Right lung (tissue), 10 donors: ENCODE measurements around the gene NUS1. TPM values are rescaled to one million over a fixed set of nuclear protein-coding genes. Genes with fewer than 3 reads are reported as not detected.
A peak's percentile ranks its signal among the peaks of the same experiment; 100 is the strongest.
"Not testable (repeated sequence)": the region's sequence is repeated elsewhere in the genome, so short reads cannot be mapped to it uniquely, and the experiment has no call there.

Source experiments
- DNase-seq, 2 donors: peaks; one replicate each; pipeline ENCODE4 v3.0.0-alpha.2; 2013
- long read RNA-seq, 8 donors: transcript quantifications; one replicate each; lab custom pipeline, GENCODE V29; 2026
- polyA plus RNA-seq, 5 donors: library from polyadenylated mRNA; unstranded; fragments of 120-200 nt; gene quantifications; one replicate each; pipeline versions ENCODE4 v1.2.1 to v1.2.3, GENCODE V29; 2013; ENCODE audit warnings: inconsistent platforms in 1 of 5, low replicate concordance in 1 of 5; ENCODE audit not compliant: insufficient read length in 5 of 5, insufficient read depth in 1 of 5

The NUS1 gene
- polyA plus RNA-seq, result 10 to 100 TPM; 32.4 to 47.2 (median 39.8) TPM
- long read RNA-seq, donor 1, full-length matches to known transcripts, result 14 of 14 reads
- long read RNA-seq, donor 1, partial matches to known transcripts, result 0 of 14 reads
- long read RNA-seq, donor 1, other reads (novel, unspliced or antisense), result 0 of 14 reads
- long read RNA-seq, donor 2, full-length matches to known transcripts, result 9 of 9 reads
- long read RNA-seq, donor 2, partial matches to known transcripts, result 0 of 9 reads
- long read RNA-seq, donor 2, other reads (novel, unspliced or antisense), result 0 of 9 reads
- long read RNA-seq, donor 3, full-length matches to known transcripts, result 5 of 5 reads
- long read RNA-seq, donor 3, partial matches to known transcripts, result 0 of 5 reads
- long read RNA-seq, donor 3, other reads (novel, unspliced or antisense), result 0 of 5 reads
- long read RNA-seq, donor 4, full-length matches to known transcripts, result 5 of 5 reads
- long read RNA-seq, donor 4, partial matches to known transcripts, result 0 of 5 reads
- long read RNA-seq, donor 4, other reads (novel, unspliced or antisense), result 0 of 5 reads
- long read RNA-seq, donor 5, full-length matches to known transcripts, result 8 of 8 reads
- long read RNA-seq, donor 5, partial matches to known transcripts, result 0 of 8 reads
- long read RNA-seq, donor 5, other reads (novel, unspliced or antisense), result 0 of 8 reads
- long read RNA-seq, donor 6, full-length matches to known transcripts, result 18 of 18 reads
- long read RNA-seq, donor 6, partial matches to known transcripts, result 0 of 18 reads
- long read RNA-seq, donor 6, other reads (novel, unspliced or antisense), result 0 of 18 reads
- long read RNA-seq, donor 7, full-length matches to known transcripts, result 15 of 15 reads
- long read RNA-seq, donor 7, partial matches to known transcripts, result 0 of 15 reads
- long read RNA-seq, donor 7, other reads (novel, unspliced or antisense), result 0 of 15 reads
- long read RNA-seq, donor 8, full-length matches to known transcripts, result 5 of 5 reads
- long read RNA-seq, donor 8, partial matches to known transcripts, result 0 of 5 reads
- long read RNA-seq, donor 8, other reads (novel, unspliced or antisense), result 0 of 5 reads

DNA sequence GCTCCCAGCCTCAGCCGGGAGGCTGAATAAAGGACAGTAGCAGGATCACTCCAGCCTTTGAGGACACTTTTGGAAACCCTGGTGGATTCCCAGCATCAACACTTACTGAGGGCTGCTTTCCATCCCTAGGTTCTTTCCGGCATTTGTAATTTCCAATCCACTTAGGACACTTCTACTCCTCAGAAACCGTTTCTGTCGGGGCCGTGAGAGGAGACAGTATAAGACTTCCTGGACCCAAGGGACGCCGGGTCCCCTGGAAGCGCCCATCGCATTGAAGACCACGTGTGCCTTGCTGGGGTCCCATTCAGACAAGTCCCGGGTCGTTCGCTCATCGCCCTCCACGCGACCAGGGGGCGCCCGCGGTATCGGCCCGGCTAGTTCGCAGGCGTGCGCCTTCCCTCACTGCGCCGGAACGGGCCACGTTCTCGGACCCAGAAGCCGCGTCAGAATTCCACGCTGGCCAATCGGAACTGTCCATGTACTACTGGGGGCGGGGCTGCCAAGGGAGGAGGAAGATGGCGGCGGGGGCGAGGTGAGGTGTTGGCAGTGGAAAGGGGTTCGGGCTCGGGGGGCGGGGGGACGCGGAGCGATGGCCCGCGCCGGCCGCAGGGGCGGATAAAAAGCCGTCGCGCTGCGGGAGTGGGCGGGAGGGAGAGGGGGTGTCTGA, at the start of gene NUS1:
Gene NUS1 (plus strand): TSS at position 479 of the 667 bp plus-strand sequence. CDS start 202 bp downstream, outside the sequence.
- DNase-seq, result peak; percentile 96 to 97

DNA sequence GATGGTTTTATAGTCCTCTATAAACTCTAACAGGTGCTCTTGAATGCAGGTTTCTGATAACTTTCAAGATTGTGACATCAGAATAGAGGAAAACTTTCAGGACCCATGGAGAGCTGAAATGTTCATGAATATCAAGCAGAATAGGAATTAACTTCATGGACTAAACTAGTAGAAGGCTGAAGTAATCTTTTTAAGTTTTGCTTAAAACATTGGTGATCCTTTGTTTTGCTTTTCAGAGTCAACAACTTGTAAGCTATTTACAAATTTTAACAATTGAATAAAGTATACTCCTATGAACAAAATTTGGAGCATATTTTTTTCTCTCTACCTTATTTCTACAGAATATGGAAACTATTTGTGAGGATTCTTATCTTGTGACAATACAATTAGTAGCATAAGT, 47.7 kb upstream of the NUS1 start:
- no peak for DNase-seq

DNA sequence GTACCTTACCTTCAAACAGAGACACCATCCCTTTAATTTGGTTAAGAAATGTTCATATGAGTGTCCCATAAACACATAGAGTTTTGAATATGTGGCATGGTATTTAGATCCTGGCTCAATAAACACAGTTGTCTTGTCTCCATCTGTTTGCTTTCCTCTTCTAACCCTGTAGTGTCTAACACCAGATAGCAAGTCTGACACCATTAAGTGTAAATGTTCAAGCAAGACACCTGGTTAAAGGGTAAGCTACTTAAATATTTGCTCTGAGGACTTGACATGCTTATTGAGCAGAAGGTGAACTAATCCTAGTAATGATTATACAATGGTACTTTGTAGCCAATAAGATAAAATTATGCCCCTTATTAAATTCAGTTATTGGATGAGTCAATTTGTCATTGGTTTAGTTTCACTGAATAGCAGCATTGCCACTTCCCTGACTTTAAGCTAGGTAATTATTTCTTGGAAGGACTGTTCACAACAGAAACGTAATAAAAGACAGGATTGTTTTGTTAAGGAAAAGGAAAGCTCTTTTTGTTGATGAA, 46.1 kb upstream of the NUS1 start:
- DNase-seq, result no peak

DNA sequence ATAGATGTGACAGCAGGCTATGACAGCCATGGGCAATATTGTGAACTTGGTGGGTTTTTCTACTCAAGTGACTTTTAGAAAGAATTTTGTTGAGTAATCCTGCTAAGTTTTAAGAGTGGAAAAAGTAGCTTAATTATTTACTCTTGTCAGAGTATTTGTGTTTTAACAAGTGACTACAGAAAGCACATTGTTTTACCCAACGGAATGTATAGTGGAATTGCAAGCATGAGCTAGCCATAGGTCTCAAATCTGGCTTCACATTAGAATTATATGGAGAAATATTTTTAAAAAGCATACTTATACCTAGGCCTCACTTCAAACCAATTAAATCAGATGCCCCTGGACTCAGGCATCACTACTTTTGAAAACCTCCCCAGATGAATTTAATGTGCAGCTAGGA, 37.5 kb upstream of the NUS1 start:
- no peak for DNase-seq

DNA sequence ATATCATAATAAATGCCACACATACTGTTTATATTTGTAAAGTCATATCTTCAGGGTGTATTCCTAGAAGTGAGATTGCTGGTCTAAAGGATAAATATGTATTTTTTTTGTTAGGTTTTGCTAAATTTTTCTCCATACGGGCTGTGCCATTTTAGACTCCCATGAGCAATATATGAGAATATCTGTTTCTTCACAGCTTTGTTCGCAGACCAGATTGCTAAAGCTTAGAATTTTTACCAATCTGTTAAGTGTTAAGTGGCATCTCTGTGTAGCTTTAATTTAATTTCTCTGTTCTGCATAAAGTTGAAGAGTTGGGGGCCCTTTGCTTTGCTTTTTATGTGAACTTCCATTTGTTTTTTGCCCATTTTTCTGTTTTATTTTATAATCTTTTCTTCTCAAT, 32.3 kb upstream of the NUS1 start:
- DNase-seq, result no peak

DNA sequence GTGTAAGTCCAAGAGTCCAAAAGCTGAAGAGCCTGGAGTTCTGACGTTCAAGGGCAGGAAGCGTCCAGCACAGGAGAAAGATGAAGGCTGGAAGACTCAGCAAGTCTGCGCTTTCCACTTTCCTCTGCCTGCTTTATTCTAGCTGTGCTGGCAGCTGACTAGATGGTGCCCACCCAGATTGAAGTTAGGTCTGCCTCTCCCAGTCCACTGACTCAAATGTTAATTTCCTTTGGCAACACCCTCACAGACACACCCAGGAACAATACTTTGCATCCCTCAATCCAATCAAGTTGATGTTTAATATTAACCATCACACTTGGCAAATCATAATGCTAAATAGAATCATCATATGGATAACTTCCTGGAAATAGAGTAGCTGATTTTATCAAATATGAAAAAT, 23.3 kb upstream of the NUS1 start:
- DNase-seq, result not testable (repeated sequence)

DNA sequence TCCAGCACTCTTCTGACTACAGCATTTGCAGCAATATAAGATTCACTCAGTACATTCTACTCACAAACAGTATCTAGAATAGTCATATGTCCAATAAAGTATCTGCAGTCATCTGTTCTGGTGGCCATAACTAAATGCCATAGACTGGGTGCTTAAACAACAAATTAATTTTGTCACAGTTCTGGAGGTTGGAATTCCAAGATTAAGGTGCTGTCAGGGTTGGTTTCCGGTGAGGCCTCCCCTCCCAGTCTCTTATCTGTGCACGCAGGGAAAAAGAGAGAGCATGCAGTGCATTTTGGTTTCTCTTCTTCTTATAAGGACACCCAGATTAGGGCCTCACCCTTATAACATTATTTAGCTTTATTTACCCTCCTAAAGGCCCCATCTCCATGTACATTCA, 21.3 kb upstream of the NUS1 start:
- DNase-seq, result no peak

DNA sequence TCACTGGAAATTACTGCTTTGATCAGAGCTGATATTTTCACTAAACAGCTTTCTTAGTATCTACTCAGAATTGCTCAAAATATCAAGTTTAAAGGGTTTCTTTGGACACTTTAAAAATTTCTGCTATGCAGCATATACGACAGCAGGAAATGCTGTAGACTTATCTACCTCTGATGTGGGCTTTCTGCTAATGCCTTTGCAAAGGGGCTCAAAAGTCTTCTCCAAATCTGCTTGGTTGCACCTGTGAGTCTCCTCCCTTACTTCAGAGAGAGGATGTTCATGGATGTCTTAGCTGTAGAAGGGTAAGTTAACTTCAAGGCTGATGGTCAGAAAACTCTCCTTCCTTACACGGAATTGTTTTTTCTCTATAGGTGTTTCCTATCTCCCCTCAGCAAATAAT, 19.9 kb upstream of the NUS1 start:
- no peak for DNase-seq

DNA sequence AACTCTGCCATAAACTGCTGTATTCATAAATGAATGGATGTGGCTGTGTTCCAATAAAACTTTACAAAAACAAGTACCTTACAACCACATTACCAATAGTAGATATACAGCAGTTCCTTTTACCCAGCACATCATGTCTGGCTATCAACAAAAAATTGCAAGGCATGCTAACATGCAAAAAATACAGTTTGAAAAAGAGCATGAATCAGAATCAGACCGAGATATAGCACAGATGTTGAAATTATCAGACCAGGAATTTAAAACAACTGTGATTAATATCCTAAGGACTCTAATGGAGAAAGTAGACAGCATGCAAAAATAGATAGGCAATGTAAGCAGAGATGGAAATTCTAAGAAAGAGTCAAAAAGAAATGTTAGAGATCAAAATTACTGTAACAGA, 8.4 kb upstream of the NUS1 start:
- DNase-seq, result no peak

DNA sequence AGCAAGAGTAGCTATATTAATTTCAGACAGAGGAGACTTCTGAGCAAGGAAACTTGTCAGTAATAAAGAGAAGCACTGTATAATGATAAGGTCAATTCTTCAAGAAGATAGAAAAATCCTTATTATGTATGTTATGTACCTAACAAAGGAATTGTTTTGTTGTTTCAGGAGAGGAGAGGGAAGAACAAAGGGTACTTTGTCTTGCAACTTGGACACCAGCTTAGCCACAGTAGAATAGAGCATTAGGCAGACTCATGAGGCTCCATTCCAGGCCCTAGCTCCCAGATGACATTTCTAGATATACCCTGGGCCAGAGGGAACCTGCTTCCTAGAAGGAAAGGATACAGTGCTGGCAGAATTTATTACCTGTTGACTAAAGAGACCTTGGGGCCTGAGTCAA, 6.5 kb upstream of the NUS1 start:
- DNase-seq, result no peak

DNA sequence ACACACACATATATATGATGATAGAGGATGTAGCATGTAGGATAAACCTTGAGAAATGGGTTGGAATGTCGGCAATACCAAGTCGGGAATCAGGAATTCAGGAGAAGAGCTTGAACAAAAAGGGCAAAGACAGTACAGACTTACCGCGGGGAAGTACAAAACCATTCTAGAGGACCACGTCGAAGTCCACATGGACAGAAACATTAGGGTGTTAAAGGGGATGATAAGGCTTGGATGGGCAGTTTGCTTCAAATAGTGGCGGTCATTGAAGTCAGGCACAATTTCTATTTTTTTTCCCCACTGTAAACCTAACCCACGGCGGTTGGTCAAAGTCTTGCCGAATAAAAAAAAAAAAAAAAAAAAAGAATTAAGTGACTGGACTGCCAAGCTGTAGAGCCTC, 766 bp upstream of the NUS1 start:
- DNase-seq, result no peak

DNA sequence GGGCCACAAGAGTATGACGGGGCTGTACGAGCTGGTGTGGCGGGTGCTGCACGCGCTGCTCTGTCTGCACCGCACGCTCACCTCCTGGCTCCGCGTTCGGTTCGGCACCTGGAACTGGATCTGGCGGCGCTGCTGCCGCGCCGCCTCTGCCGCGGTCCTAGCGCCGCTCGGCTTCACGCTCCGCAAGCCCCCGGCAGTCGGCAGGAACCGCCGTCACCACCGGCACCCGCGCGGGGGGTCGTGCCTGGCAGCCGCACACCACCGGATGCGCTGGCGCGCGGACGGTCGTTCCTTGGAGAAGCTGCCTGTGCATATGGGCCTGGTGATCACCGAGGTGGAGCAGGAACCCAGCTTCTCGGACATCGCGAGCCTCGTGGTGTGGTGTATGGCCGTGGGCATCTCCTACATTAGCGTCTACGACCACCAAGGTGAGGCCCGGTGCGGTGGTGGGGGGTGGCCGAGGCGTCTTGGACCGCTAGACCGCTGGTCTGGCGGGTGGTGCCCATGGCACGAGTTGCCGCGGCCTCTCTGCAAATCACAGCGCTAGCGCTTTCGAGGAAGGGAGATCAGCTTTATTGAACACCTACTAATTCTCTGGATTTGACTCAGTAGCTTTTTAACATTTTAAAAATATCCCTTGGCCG, 511 bp downstream of the NUS1 start:
- peak in 1 of 2 donors; percentile 8 for DNase-seq

DNA sequence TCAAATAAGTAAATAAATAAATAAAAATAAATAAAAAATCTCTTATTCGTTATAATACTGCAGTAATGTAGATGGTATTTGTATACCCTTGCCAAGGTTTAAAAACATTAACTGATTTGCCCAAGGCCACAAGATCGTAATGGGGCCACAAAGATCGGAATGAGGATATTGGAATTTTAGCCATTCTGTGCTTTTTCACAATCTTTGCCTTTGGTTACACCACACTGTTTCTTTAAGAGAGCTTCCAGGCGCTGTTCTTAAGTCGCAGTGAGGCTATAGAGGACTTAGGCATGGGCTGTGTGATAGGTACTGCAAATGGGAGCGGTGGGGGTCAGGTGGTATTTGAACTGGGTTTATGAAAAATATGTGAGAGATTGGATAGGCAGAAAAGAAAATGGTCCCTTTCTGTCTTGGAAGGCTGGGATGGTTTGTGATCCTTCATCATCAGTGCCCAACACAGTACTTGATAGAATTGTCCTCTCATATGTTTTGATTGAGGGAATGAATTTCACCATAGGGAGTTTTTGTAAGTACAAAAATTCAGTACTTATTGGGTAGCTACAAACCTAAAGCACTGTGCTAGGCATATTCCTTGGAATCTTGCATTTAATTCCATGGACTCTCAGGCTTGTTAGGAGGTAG, 1.4 kb downstream of the NUS1 start:
- DNase-seq, result no peak

DNA sequence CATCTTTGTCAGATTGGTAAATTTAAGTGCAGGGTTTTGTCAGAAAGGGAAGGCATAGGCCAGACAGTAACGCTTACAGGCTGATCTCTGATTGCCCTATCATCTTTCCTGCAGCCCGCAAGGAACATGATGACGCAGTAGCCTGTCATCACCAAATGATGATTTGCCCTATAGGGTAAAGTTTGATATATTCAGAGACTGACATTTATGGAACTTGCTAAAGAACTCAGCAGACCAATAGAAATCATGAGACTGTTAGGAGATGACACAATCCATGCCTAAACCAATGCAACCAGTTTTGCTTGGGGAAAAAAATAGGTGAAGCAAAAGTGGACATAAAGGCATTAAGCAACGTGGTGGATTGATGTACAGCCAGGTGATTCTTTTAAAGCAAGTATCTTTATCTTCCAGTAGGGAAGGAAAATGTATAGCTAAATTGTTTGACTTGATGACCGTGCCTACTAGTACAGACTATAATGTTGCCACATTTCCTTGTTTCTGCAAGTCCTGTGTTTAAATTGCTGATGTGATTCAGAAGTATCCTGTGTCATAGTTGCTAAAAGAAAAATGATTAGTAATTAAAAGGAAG, 2.4 kb downstream of the NUS1 start:
- DNase-seq, result no peak

DNA sequence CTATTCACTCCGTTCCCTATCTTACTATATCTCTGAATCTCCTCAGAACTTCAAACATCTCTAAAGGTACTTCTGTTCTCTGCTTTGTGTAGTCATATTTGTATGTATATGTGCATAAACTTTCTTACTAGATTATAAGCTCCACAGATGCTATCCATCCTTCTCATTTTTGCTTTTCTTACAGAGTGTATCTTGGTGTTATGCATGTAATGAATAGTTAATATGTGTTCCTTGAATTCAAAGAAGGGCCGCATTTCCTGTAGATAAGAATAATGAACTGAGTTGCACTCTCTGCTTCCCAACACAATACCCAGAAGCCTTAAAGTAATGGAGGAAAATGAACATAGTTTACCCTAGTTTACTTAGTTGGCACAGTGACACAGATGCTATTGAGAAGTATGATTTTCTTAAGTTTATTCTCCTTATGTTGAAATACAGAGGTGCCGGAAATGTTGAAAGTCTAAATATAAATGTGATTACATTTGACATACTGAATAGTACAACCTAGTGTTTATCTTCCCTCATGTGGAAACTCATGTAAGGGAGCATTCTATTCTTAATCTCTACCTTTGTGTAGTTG, 6.0 kb downstream of the NUS1 start:
- DNase-seq, result no peak

DNA sequence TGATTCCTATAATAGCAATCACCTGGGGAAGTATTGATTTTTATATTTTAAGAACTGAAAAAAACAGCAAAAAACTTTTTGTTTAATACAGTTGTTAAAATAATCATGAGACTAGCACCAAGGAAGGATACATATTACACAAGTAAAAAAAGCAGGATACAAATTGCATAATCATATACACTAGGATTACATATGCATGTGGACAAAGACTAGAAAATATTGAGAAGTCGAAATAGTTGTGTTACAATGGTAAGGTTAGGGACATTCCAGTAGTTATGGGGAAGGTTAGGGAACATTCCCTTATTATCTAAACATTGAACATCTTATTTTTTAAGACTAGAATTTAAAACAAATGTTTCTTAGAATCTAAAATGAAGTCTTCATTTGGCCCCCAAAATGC, 9.5 kb downstream of the NUS1 start:
- no peak for DNase-seq

DNA sequence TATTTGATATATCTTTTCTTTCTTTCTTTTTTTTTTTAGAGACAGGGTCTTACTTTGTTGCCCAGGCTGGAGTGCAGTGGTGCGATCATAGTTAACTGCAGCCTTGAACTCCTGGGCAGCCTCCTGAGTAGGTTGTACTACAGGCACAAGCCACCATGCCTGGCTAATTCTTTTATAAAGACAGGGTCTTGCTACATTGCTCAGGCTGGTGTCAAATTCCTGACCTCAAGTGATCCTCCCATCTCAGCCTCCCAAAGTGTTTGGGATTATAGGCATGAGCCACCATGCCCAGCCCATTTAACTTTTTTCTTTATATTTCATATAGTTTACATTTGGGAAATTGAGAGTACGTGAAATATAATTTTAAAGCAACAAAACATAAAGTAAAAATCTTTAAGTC, 10.1 kb downstream of the NUS1 start:
- DNase-seq, result no peak

DNA sequence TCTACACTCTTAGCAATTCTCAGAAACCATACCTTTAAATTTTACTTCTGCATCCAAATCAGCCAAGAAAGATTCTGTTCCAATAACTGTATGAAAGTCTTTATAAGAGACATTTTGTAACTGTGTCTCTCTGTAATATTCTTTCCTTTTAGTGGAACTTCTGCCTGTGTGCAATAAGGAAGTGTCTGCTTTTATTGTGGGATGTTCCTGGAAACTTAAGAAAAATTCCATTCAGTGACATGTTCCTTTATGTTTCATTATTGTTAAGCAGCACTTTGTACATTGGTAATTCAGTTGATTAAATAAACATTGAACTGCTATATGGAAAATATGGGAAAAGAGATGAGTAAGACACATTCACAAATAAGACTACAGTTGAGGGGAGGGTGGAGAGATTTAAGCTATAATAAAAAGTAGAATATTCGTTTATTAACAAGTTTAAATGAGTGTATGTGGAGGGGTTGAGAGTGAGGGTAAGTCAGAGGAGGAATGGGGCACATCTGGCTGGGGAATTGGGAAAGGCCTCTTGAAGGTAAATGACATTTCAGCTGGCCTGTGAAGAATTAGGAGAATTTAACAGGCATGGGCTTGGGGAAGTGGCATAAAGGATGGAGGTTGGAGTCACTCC, 11.9 kb downstream of the NUS1 start:
- DNase-seq, result no peak

DNA sequence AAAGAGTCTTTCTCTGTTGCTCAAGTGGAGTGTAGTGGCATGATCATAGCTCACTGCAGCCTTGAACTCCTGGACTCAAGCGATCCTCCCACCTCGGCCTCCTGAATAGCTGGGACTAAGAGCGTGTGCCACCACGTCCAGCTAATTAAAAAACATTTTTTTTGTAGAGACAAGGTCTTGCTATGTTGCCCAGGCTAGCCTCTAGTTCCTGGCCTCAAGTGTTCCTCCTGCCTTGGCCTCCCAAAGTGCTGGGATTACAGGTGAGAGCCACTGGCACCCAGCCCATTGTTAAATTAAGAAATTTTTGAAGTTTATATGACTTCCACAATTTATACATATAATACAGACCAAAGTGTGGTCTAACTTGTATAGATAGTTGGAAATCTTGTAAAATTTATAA, 14.3 kb downstream of the NUS1 start:
- not testable (repeated sequence) for DNase-seq
